ENCODE measurements around the gene LYRM2. TPM values are rescaled to one million over a fixed set of nuclear protein-coding genes. Genes with fewer than 3 reads are reported as not detected.

Gene LYRM2
- total and polyA plus RNA-seq, 9 of the 15 experiments (the other 6 are each of a cell fraction or from before 2014, with no cell fraction given): 13.9 to 115 (median 42.9) TPM

GRCh38 chr6:89643406-89643805, 4.9 kb upstream of the LYRM2 start:
- H3K9me1 ChIP-seq (ENCODE audit: control insufficient read depth, insufficient read depth, low read length): no peaks in the 10 kb centered on the region
- no peak for FAIRE-seq
- TSS peak; percentile 39 for BruUV-seq (replicated peaks)
- no peaks in the 10 kb centered on the region for H3K27me3 ChIP-seq (ENCODE audit: control insufficient read depth in 2 of 2, insufficient read depth in 2 of 2, low read length in 2 of 2)
- 61% methylated on average over 3 of the region's 3 CpGs for WGBS (ENCODE audit: insufficient coverage, low coverage, missing lambda C conversion rate)
- no peak overlapping the region for H3K4me3 ChIP-seq
- H3K4me2 ChIP-seq (ENCODE audit: insufficient read depth, low read length): no peak overlapping the region
- in situ Hi-C loops (cut with MboI): no loop called here
- intact Hi-C loops (cut with micrococcal nuclease): no loop called here
- H3K79me2 ChIP-seq (ENCODE audit: control insufficient read depth, insufficient read depth, low read length): no peaks in the 10 kb centered on the region
- H3K27ac ChIP-seq (ENCODE audit: extremely low read depth, low read depth, low read length): no peak overlapping the region
- H2AFZ ChIP-seq (ENCODE audit: low read depth, low read length): no peak overlapping the region
- TF ChIP-seq U2AF1 (optimal IDR thresholded peaks at IDR 0.05; ENCODE audit: low read depth, low read length) (no peak), ZMIZ1 (IDR thresholded peaks at IDR 0.05; ENCODE audit: low read depth in 2 of 2, low read length in 2 of 2) (no peak), RFX1 (IDR thresholded peaks at IDR 0.05) (no peak), ZNF668 (CRISPR knock-in tag; IDR thresholded peaks at IDR 0.05) (no peak)
- H4K20me1 ChIP-seq (replicated peaks; ENCODE audit: control insufficient read depth, insufficient read depth, low read length): no peaks in the 10 kb centered on the region
- POLR2A ChIA-PET: no interaction called here
- H3K4me1 ChIP-seq (replicated peaks in 1 of 2; ENCODE audit: control insufficient read depth in 2 of 2, insufficient read depth in 2 of 2, low read length in 2 of 2): peaks cover 0 to 4% of the 10 kb centered on the region in 2 experiments; a peak in 1 of 5 replicates
- no peaks in the 10 kb centered on the region for H3K9me3 ChIP-seq (replicated peaks; ENCODE audit: control insufficient read depth, insufficient read depth, low read depth, low read length)
- CTCF ChIA-PET (ENCODE audit: low intra/inter-chr PET ratio): no interaction called here
- peaks cover 64% of the 10 kb centered on the region for H3K36me3 ChIP-seq (ENCODE audit: control insufficient read depth, insufficient read depth, low read length)
- no peak overlapping the region for H3K9ac ChIP-seq (ENCODE audit: insufficient read depth in 1 of 2, low read depth in 2 of 2, low read length in 2 of 2)
- DNase-seq (ENCODE audit: extremely low read depth in 1 of 4, low spot score in 3 of 4): no peak
- ATAC-seq: no peak

Data from K562 (cell line).